ENCODE data around the gene TCOF1.

TCOF1 gene

GRCh38 chr5:150386024-150386855 is 28.7 kb downstream of the TCOF1 start:
- Histone ChIP-seq H3K79me2 (ENCODE audit: insufficient read depth, low read length) (no peaks in the 10 kb centered on the region), H3K27ac (ENCODE audit: low read depth, low read length, poor library complexity, severe bottlenecking) (no peak overlapping the region), H3K4me2 (ENCODE audit: low read length) (no peak overlapping the region), H3K9me3 (ENCODE audit: low read length) (no peaks in the 10 kb centered on the region), H3K9ac (ENCODE audit: low read length) (no peak overlapping the region), H4K20me1 (ENCODE audit: insufficient read depth, low read length) (no peaks in the 10 kb centered on the region), H3K9me2 (ENCODE audit: low read depth, low read length) (no peaks in the 10 kb centered on the region), H3K4me1 (ENCODE audit: insufficient read depth, low read length, severe bottlenecking) (no peaks in the 10 kb centered on the region), H3F3A (ENCODE audit: insufficient read depth, low read length) (no peaks in the 10 kb centered on the region), H3K27me3 (ENCODE audit: insufficient read depth, low read length) (no peaks in the 10 kb centered on the region), H2AFZ (ENCODE audit: low read length) (no peak overlapping the region), H3K4me3 (ENCODE audit: low read depth, low read length, poor library complexity, severe bottlenecking) (no peak overlapping the region), H3K36me3 (ENCODE audit: insufficient read depth, low read length) (peaks cover 100% of the 10 kb centered on the region)
- TF ChIP-seq, protein P1, sequence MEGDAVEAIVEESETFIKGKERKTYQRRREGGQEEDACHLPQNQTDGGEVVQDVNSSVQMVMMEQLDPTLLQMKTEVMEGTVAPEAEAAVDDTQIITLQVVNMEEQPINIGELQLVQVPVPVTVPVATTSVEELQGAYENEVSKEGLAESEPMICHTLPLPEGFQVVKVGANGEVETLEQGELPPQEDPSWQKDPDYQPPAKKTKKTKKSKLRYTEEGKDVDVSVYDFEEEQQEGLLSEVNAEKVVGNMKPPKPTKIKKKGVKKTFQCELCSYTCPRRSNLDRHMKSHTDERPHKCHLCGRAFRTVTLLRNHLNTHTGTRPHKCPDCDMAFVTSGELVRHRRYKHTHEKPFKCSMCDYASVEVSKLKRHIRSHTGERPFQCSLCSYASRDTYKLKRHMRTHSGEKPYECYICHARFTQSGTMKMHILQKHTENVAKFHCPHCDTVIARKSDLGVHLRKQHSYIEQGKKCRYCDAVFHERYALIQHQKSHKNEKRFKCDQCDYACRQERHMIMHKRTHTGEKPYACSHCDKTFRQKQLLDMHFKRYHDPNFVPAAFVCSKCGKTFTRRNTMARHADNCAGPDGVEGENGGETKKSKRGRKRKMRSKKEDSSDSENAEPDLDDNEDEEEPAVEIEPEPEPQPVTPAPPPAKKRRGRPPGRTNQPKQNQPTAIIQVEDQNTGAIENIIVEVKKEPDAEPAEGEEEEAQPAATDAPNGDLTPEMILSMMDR (IDR thresholded peaks at IDR 0.05; ENCODE audit: low read length): no peak
- no peak for TF ChIP-seq EZH2 (IDR thresholded peaks at IDR 0.05; ENCODE audit: borderline replicate concordance, low read length)

DNA sequence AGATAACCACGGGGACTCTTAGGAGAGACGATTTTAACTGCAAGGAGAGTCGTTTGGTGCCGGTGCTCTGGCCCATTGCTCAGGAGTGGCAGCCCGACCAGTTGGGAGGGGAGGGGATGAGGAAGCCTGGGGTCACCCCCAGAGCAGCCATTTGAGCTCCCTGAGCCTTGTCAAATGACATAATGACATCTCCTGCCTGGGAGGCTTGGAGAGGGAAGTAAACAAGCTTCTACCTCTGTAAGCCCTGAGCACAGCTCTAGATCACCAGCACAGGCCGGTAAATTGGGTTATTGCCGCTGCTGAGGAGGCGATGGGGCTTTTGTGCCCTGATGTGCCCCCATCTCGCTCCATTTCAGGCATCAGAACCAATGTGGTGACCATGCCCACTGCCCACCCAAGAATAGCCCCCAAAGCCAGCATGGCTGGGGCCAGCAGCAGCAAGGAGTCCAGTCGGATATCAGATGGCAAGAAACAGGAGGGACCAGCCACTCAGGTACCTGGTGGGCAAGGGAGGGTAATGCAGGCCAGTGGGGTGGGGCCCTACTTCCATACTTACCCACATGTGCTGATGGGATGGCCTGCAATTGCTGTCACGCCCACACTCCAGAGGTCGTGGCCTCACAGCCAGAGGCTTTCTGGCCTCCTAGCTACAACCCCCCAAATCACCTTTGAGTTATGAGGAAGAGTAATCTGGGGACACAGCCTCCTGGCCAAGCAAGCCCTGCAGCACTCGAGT is 32.2 kb downstream of the TCOF1 start:
- no peak overlapping the region for H3K4me2 ChIP-seq (ENCODE audit: low read length)
- no peaks in the 10 kb centered on the region for H4K20me1 ChIP-seq (ENCODE audit: insufficient read depth, low read length)
- no peak for TF ChIP-seq EZH2 (IDR thresholded peaks at IDR 0.05; ENCODE audit: borderline replicate concordance, low read length)
- TF ChIP-seq, protein P1 (IDR thresholded peaks at IDR 0.05; ENCODE audit: low read length): no peak
- no peak overlapping the region for H2AFZ ChIP-seq (ENCODE audit: low read length)
- H3K4me1 ChIP-seq (ENCODE audit: insufficient read depth, low read length, severe bottlenecking): no peaks in the 10 kb centered on the region
- no peaks in the 10 kb centered on the region for H3K27me3 ChIP-seq (ENCODE audit: insufficient read depth, low read length)
- no peaks in the 10 kb centered on the region for H3K79me2 ChIP-seq (ENCODE audit: insufficient read depth, low read length)
- no peak overlapping the region for H3K9ac ChIP-seq (ENCODE audit: low read length)
- H3K9me2 ChIP-seq (ENCODE audit: low read depth, low read length): no peaks in the 10 kb centered on the region
- no peaks in the 10 kb centered on the region for H3F3A ChIP-seq (ENCODE audit: insufficient read depth, low read length)
- H3K9me3 ChIP-seq (ENCODE audit: low read length): no peaks in the 10 kb centered on the region
- H3K27ac ChIP-seq (ENCODE audit: low read depth, low read length, poor library complexity, severe bottlenecking): no peak overlapping the region
- H3K36me3 ChIP-seq (ENCODE audit: insufficient read depth, low read length): peaks cover 99% of the 10 kb centered on the region
- no peak overlapping the region for H3K4me3 ChIP-seq (ENCODE audit: low read depth, low read length, poor library complexity, severe bottlenecking)

GRCh38 chr5:150391064-150391834 is 33.8 kb downstream of the TCOF1 start:
- no peak overlapping the region for H2AFZ ChIP-seq (ENCODE audit: low read length)
- H3K36me3 ChIP-seq (ENCODE audit: insufficient read depth, low read length): peaks cover 99% of the 10 kb centered on the region
- TF ChIP-seq, protein P1 (IDR thresholded peaks at IDR 0.05; ENCODE audit: low read length): no peak
- TF ChIP-seq EZH2 (IDR thresholded peaks at IDR 0.05; ENCODE audit: borderline replicate concordance, low read length): no peak
- no peaks in the 10 kb centered on the region for H3F3A ChIP-seq (ENCODE audit: insufficient read depth, low read length)
- no peaks in the 10 kb centered on the region for H3K9me3 ChIP-seq (ENCODE audit: low read length)
- no peaks in the 10 kb centered on the region for H4K20me1 ChIP-seq (ENCODE audit: insufficient read depth, low read length)
- no peaks in the 10 kb centered on the region for H3K27me3 ChIP-seq (ENCODE audit: insufficient read depth, low read length)
- no peaks in the 10 kb centered on the region for H3K4me1 ChIP-seq (ENCODE audit: insufficient read depth, low read length, severe bottlenecking)
- no peak overlapping the region for H3K4me2 ChIP-seq (ENCODE audit: low read length)
- H3K9me2 ChIP-seq (ENCODE audit: low read depth, low read length): no peaks in the 10 kb centered on the region
- H3K4me3 ChIP-seq (ENCODE audit: low read depth, low read length, poor library complexity, severe bottlenecking): no peak overlapping the region
- no peak overlapping the region for H3K9ac ChIP-seq (ENCODE audit: low read length)
- H3K27ac ChIP-seq (ENCODE audit: low read depth, low read length, poor library complexity, severe bottlenecking): no peak overlapping the region
- no peaks in the 10 kb centered on the region for H3K79me2 ChIP-seq (ENCODE audit: insufficient read depth, low read length)

Measured in OCI-LY1 (cell line).